NCI-H2029 (cell line): ENCODE measurements around the gene ATP5F1C.
"Not testable (repeated sequence)": the region's sequence is repeated elsewhere in the genome, so short reads cannot be mapped to it uniquely, and the experiment has no call there.

Experiments used
- DNase-seq: peaks from one replicate; lab custom pipeline; 2025; lab: John Stamatoyannopoulos, UW

The ATP5F1C gene

DNA sequence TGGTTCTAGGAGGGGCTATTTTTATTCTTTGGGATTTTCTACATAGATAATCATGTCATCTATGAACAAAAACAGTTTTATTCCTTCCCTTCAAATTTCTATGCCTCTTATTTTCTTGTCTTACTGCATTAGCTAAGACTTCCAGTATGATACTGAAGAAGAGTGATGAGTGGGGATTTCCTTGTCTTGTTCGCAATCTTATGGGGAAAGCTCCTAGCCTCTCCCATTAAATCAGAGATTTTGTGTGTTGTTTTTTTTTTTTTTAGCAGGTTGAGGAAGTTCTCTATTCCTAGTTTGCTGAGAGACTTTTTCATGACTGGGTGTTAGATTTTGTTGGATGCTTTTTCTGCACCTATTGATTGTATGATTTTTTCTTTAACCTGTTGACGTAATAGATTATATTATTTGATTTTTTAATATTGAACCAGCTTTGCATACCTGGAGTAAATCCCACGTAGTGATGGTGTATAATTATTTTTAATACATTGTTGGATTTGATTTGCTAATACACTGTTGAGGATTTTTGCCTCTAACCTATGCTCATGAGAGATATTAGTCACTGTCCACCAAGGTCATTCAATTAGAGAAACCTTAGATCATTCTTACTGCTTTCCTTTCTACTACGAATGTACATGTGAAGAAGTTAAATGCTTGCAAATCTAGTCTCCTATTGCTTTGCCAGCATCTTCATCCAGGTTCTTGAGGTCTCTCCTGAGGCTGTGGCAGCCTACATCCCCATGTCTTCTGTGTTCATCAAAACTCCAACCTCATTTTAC, 6.5 kb downstream of the ATP5F1C start:
- no peak for DNase-seq

- DNase-seq, result no peak
Observed at GRCh38 chr10:7795605-7796004, 7.6 kb downstream of the ATP5F1C start.

DNA sequence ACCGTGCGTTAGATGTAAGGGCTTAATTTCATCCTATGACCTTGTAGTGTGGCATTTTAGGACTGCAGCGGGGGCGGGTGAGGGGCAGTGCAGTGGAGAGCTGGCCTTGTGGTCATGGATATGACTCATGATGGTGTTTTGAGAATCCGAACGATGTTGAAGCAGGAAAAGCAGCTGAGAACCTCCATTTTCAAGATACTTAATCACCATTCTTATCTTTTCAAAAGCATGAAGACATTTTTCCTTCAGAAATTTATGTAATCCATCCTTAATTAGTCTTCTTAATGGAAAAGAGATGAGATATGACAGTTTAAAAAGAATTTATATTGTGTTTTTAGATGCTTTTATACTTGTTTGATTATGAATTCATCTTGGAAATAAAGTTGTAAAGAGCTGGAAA, 9.6 kb downstream of the ATP5F1C start:
- no peak for DNase-seq

DNA sequence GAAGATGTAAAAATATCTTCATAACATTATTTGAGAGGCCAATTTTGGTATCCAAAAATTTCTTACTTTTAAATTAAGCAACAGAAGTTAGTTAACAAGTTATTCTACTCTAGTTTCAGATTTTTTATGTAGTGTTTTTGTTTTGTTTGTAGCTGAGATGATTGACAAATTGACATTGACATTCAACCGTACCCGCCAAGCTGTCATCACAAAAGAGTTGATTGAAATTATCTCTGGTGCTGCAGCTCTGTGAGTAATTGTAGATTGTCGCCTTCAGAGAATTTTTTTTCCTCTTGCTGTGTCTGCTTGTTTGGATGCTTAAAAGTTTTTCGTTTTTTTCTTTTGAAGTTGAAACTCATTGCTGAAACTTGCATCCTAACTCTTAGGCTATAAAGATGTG, 14.6 kb downstream of the ATP5F1C start:
- no peak for DNase-seq

GRCh38 chr10:7804216-7804615, 16.2 kb downstream of the ATP5F1C start:
- no peak for DNase-seq

- DNase-seq, result no peak
Observed at GRCh38 chr10:7804741-7805140, 16.8 kb downstream of the ATP5F1C start.

- no peak for DNase-seq
Observed at GRCh38 chr10:7808686-7809267, 20.8 kb downstream of the ATP5F1C start.

GRCh38 chr10:7810443-7810842, 22.5 kb downstream of the ATP5F1C start:
- DNase-seq, result no peak

GRCh38 chr10:7811000-7811399, 23.0 kb downstream of the ATP5F1C start:
- no peak for DNase-seq

- not testable (repeated sequence) for DNase-seq
Observed at GRCh38 chr10:7811743-7812142, 23.8 kb downstream of the ATP5F1C start.

- DNase-seq, result no peak
Observed at GRCh38 chr10:7813481-7813880, 25.5 kb downstream of the ATP5F1C start.

DNA sequence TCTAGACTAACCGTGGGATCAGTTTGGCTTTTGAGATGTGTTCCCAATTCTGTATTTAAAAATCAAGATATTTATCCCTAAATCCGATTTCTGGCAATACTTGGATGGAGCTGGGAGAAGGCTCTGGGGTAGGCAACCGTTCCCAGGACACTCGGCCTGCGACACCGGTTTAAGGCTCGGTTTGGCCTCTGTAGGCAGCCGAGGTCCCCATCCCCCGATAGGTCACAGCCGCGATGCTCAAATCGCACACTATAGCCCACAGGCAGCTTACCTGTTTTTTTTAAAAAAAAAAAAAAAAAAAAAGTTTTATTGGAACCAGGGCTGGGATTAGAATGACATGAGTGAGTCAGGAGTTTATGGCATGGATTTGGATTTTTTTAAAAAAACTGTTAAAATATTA, 29.6 kb downstream of the ATP5F1C start:
- no peak for DNase-seq

- no peak for DNase-seq
Observed at GRCh38 chr10:7817984-7818294, 30.0 kb downstream of the ATP5F1C start.

- DNase-seq, result peak; percentile 76
Observed at GRCh38 chr10:7818295-7819120, 30.5 kb downstream of the ATP5F1C start, which contains the start of gene TAF3. TAF3 (plus strand) TSS chr10:7818505; CDS start chr10:7818710, 205 bp downstream.

DNA sequence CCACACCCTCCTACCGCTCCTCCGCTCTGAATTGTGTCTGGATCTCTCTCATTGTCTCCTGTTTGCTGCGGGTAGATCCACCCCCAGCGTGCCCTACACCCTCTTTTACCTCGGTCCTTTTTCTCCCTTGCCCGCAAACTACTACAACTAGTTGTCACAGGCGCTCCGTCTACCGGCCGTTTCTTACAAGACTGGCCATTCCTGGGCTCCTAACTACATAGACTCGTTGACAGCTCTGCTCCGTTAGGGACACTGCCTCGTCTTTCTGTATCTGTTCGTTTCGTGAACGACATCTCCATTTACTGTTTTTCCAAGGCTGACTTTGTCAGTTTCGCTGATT, 31.1 kb downstream of the ATP5F1C start:
- DNase-seq, result no peak

DNA sequence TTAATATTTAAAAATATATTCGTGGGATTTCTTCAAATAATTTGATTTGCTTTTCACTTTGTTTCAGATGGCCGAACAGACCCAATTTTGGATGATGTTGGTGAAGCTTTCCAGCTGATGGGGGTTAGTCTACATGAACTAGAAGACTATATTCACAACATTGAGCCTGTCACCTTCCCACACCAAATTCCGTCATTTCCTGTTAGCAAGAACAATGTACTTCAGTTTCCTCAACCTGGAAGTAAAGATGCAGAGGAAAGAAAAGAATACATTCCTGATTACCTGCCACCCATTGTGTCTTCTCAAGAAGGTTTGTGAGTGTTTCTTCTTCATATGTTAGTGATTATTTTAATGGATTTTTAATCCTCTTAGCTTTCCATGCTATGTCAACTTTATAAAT, 36.3 kb downstream of the ATP5F1C start:
- no peak for DNase-seq

GRCh38 chr10:7826971-7827370, 39.0 kb downstream of the ATP5F1C start:
- DNase-seq, result no peak

DNA sequence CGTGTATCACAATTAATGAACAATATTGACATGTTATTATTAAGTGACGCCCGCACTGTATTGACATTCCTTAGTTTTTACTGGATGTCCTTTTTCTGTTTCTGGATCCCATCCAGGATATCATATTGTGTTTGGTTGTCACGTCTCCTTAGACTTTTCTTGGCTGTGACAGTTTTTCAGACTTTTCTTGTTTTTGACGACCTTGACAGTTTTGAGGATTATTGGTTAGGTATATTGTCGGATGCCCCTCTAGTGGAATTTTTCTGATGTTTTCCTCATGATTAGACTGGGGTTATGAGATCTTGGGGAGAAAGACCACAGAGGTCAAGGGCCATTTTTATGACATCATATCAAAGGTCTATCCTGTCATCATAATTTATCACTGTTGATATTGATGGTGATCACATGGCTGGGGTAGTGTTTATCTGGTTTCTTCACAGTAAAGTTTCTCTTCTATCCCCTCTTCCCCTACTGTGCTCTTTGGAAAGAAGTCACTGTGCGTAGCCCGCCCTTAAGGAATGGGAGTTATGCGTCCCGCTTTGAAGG, 41.4 kb downstream of the ATP5F1C start:
- DNase-seq, result no peak

DNA sequence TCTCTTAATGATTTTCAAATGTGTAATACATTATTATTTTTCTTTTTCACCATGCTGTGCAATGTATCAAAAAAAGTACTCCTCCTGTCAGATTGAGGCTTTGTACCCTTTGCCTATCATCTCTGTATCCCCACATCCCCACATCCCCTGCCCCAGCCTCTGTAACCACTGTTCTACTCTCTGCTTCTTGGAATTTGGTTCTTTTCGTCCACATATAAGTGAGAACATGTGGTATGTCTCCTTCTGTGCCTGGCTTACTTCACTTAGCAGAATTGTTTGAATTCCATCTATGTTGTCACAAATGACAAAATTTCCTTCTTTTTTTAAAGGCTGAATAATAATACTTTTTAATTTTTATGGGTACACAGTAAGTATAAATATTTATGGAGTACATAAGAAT, 44.1 kb downstream of the ATP5F1C start:
- no peak for DNase-seq

- no peak for DNase-seq
Observed at GRCh38 chr10:7833210-7833609, 45.2 kb downstream of the ATP5F1C start.

- no peak for DNase-seq
Observed at GRCh38 chr10:7834262-7834661, 46.3 kb downstream of the ATP5F1C start.

- DNase-seq, result no peak
Observed at GRCh38 chr10:7836571-7836970, 48.6 kb downstream of the ATP5F1C start.

DNA sequence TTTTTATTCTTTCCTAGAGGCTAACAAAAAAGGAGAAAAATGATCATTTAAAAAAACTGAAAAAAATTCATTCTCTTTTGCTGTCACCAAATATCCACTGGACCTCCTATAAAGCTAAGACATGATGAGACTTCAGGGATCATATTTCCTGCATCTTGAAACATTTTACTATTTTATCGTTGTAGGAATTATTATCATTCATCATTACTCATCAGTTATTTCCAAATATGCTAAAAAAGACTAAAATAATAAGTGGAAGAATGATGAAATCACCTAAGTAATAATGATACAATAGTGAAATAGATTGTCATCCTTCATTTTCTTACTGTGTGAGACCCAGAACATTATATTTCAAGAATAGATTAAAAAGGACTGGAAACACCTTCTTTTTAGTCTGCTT, 58.6 kb downstream of the ATP5F1C start:
- no peak for DNase-seq
